OCI-M2 (cell line): ENCODE measurements around the gene XXYLT1.

Experiments
- DNase-seq: peaks from one replicate; lab custom pipeline; 2025; ENCODE audit not compliant: unreplicated experiment; lab: John Stamatoyannopoulos, UW

Gene XXYLT1

GRCh38 chr3:195069501-195070251 is 201.3 kb downstream of the XXYLT1 start:
- DNase-seq = no peak

DNA sequence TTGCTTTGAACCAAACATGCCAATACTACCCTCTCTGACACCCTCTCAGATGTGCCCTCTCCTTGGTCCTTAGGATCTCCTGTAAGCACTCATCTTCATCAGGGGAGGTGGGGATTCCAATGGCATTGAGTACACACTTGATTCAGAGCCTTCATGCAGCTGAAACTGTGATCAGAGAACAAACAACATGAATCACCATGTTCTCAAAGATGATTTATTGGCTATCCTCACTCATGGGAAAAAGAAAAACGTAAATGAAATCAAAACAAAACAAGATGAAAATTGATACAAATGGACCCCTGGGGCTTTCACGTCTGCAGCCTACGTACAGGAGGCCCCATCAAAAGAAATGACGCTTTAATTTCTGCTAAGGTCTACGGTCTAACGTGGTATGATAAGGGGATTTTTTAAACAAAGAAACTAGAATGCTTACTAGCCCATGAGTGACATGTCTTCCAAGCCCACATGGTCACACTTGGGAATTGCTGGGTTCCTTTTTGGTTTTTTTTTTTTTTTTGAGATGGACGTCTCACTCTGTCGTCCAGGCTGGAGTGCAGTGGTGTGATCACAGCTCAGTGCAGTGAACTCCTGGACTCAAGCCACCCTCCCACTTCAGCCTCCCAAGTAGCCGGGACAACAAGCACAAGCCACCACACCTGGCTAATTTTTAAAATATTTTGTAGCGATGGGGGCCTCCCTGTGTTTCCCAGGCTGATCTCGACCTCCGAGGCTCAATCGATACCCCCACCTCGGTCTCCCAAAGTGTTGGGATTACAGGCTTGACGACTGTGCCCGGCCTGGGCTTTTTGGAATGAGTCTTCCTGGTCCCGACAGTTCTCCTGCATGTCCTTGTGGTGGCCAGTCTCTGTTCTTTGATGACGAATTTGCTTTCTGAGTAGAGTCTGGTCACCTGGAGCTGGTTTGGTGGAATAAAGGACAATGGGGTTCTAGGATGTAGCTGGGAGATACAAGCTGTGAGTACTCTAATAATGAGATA is 202.6 kb downstream of the XXYLT1 start:
- no peak for DNase-seq

GRCh38 chr3:195066441-195066841 is 204.5 kb downstream of the XXYLT1 start:
- no peak for DNase-seq

DNA sequence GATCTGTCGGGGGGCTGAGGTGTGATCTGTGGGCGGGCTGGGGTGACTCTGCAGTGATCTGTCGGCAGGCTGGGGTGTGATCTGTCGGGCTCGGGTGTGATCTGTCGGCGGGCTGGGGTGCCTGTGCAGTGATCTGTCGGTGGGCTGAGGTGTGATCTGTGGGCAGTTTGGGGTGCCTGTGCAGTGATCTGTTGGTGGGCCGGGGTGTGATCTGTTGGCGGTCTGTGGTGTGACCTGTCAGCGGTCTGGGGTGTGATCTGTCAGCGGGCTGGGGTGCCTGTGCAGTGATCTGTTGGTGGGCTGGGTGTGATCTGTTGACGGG is 205.1 kb downstream of the XXYLT1 start:
- no peak for DNase-seq

DNA sequence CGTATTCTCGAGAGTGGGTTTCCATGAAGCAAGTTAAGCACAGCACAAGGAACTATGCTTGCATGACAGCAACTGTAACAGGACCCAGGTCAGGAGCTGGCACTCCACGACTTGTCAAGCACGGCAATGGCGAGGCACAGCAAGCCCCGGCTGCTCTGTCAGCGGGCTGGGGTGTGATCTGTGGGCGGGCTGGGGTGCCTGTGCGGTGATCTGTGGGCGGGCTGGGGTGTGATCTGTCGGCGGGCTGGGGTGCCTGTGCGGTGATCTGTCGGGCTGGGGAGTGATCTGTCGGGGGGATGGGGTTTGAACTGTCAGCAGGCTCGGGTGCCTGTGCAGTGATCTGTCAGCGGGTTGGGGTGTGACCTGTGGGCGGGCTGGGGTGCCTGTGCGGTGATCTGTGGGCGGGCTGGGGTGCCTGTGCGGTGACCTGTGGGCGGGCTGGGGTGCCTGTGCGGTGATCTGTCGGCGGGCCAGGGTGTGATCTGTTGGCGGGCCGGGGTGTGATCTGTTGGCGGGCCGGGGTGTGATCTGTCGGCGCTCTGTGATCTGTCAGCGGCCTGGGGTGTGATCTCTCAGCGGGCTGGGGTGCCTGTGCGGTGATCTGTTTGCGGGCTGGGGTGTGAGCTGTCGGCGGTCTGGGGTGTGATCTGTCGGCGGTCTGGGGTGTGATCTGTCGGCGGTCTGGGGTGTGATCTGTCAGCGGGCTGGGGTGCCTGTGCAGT is 205.7 kb downstream of the XXYLT1 start:
- no peak for DNase-seq

GRCh38 chr3:195064300-195064931 is 206.5 kb downstream of the XXYLT1 start:
- no peak for DNase-seq

DNA sequence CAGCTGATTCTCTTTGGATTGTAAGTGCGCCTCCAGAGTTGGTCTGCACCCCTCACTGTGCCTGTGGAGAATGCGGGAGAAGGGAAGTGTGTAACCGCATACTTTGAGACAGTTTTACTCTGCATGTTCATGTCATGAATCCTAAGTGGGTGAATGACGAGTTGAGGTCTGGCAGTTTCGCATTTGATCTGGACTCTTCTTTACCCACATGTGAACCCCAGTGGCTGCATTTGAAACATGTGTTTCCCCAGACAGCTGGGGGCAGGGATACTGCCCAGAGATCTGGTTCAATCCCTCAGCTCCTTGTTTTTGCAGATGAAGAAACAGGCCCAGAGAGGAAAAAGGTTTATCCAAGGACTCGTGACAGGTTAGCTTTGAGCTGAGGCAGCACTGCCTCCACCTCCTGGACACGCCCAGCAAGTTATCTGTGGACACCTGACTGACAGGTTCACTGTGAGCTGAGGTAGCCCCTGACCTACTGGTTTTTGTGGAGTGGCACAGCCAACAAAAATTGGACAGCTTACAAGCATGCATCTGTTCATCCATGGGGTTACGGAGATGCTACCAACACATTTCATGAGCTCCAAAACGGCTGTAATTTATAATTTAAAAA is 207.3 kb downstream of the XXYLT1 start:
- no peak for DNase-seq

DNA sequence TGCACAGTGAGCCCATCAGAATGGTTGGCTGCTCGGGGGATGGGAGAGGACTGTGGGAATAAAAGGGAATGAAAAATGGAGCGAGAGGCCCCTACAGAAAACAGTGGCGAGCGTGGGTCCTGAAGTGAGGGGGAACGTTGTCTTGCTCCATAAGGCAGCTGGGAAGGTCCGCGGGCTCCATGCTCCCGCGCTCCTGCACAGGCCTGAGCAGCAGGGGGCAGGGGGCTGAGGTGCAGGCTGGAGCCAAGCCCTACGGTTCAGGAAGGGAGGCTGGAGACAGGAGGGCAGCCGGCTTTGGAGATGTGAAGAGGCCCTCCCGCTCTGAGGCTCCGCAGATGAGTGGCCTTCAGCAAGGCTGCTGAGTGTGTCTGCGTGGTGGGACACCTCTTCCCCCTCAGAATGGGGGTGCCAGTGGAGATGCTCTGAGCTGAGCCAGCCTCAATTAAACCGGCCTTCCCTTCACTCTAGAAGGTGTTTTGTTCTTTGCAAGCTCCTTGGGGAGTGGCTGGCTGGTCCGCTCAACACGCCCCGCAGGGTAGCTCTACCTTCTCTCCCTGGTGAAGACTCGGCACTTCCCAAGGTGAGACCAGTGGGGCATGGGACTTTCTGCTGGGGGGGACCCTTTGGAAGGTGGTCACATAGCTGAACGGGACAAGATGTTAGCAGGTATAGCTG is 208.0 kb downstream of the XXYLT1 start:
- DNase-seq = no peak

DNA sequence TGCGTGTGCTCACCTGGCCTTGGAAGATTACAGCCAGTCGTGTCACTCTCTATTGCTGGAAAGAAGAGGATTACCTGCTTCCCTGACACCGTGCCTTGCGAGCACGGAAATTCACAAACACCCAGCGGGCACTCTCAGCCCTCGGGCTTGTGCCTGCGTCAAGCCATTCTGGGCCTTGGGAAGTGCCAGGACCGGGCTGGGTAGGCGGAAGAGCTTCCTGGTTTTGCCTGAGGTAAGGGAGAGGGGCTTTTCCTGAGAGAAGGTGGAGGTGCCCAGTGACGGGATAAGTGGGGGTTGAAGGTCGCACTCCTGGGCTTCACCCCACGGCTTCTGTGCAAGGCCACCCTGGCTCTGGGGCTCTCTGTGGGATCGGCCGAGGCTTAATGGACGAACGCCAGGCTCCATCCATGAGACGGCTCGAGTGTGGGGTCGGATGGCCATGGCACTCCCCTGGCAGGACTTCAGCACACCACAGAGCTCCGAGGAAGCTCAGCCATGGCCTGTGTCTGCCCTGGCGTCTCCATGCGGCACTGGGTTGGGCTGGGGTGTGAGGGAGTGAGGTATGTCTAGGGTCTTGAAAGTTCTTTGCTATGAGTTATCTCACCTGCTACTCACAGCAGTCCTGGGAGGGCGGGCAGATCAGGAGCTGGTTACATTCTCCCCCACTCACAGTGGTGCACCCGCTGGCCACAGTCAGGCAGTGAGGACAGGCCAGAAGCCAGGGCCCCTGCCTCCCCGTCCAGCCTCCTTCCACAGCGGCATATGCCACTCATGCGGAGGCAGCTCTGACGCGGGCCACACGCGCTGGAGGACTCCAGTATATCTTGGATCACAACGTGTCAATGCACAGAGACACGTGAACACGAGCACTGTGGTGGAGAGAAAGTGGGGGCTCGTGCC is 209.0 kb downstream of the XXYLT1 start:
- no peak for DNase-seq

- no peak for DNase-seq
Observed at GRCh38 chr3:195060531-195061291, 210.2 kb downstream of the XXYLT1 start.

DNA sequence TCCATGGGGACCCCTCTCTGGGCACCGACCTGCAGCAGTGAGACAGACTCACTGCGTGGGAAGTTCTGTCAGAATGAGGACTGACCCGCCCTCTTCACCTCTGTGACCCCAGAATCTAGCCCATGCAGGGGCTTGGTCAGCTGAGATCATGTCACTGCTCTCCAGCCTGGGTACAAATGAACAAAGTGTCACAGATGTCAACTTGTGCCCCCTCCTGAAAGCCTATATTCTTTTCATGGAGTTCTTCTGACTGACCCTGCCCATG is 210.8 kb downstream of the XXYLT1 start:
- DNase-seq = no peak

GRCh38 chr3:195059471-195060216 is 211.3 kb downstream of the XXYLT1 start:
- no peak for DNase-seq

DNA sequence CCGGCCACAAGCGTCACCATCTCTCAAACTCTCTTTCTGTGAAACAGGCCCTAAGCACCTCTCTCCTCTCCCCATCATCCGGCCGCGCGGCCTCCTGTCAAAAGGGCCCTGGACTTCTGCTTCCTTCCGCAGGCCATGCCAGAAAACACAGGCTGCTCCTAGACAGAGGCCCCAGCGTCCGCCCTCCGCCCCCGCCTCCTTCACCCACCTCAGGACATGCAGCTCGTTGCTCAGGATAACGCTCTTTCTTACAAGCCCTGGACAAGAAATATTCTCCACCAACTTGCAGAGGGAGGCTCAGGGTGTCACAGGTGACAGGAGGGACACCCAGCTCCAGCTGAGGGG is 212.0 kb downstream of the XXYLT1 start:
- DNase-seq = no peak

GRCh38 chr3:195058336-195059005 is 212.5 kb downstream of the XXYLT1 start:
- DNase-seq = no peak

GRCh38 chr3:195057716-195058115 is 213.2 kb downstream of the XXYLT1 start:
- DNase-seq = no peak

- DNase-seq = no peak
Observed at GRCh38 chr3:195056506-195056905, 214.5 kb downstream of the XXYLT1 start.

- DNase-seq = no peak
Observed at GRCh38 chr3:195054311-195054710, 216.6 kb downstream of the XXYLT1 start.
